Heart left ventricle (tissue), 16 donors: Measurements from ENCODE around the gene TBCK. TPM values are rescaled to one million over a fixed set of nuclear protein-coding genes. Genes with fewer than 3 reads are reported as not detected.

ENCODE experiments used
- ATAC-seq, 4 donors: fragments of 200-7000 bp; cut with Tn5 transposase; one replicate each; pipeline ENCODE4 v1.9.1; 2020 to 2022; ENCODE audit warnings: moderate library complexity in 4 of 4, mild to moderate bottlenecking in 3 of 4, moderate number of reproducible peaks in 1 of 4
- DNase-seq, 5 donors: peaks; one replicate each; pipeline ENCODE4 v3.0.0-alpha.2; 2020
- H3K27ac ChIP-seq, 12 donors: fragments of 200-600 bp; sonication (generic) in 4 of 12; one replicate each; pipeline versions ENCODE4 v1.5.0 to v1.8.0; 2016 to 2022; ENCODE audit warnings: mild to moderate bottlenecking in 2 of 12
- H3K27me3 ChIP-seq, 9 donors: fragments of 200-600 bp; sonication (generic) in 2 of 9; one replicate each; pipeline versions ENCODE4 v1.5.1 to v1.8.0; 2016 to 2022; ENCODE audit warnings: mild to moderate bottlenecking in 3 of 9
- H3K36me3 ChIP-seq, 9 donors: fragments of 200-600 bp; sonication (generic) in 2 of 9; one replicate each; pipeline versions ENCODE4 v1.5.0 to v1.8.0; 2018 to 2022; ENCODE audit warnings: mild to moderate bottlenecking in 2 of 9
- H3K4me1 ChIP-seq, 12 donors: fragments of 200-600 bp; sonication (generic) in 4 of 12; one replicate each; pipeline versions ENCODE4 v1.5.0 to v1.8.0; 2016 to 2022; ENCODE audit warnings: mild to moderate bottlenecking in 3 of 12
- H3K4me3 ChIP-seq, 12 donors: fragments of 200-600 bp; sonication (generic) in 4 of 12; one replicate each; pipeline versions ENCODE4 v1.5.0 to v1.8.0; 2017 to 2022; ENCODE audit warnings: mild to moderate bottlenecking in 9 of 12, moderate library complexity in 4 of 12
- H3K9me3 ChIP-seq, 12 donors: fragments of 200-600 bp; sonication (generic) in 4 of 12; one replicate each; pipeline versions ENCODE4 v1.5.0 to v1.8.0; 2016 to 2022; ENCODE audit warnings: mild to moderate bottlenecking in 1 of 12
- POLR2A ChIP-seq, 2 donors: fragments of 450-650 bp; IDR thresholded peaks; one replicate each; pipeline ENCODE4 v1.6.1; 2017; ENCODE audit warnings: antibody characterized with exemption in 2 of 2, mild to moderate bottlenecking in 2 of 2, moderate library complexity in 2 of 2
- WGBS, 4 donors: extraction: QIAGEN DNeasy Blood & Tissue Kit in 2 of 4; methylation state at CpG; one replicate each; pipeline versions ENCODE4 v1.1.5 to v1.1.7; 2013 to 2018; 5-methylcytosine and 5-hydroxymethylcytosine counted together
- intact Hi-C, 10 donors: fragments of 100-400 bp; cut with DNase I; formaldehyde crosslinking; loops; one replicate each; pipeline versions ENCODE4 v1.11.1 to v1.14.2; 2022
- polyA plus RNA-seq, 2 donors: library from polyadenylated mRNA; stranded (reverse); fragments of 200-250 nt; gene quantifications; one replicate each; pipeline ENCODE4 v1.2.3, GENCODE V29; 2013
- total RNA-seq, 9 donors: library from RNA; depleted of rRNA in 2 of 9; stranded (reverse); fragments of >200 nt in 2 of 9; fragmentation: NEBNext Ultra II Directional in 3 of 9; extraction: Animal tissue kit (Norgen Biotek cat#: 25700) in 3 of 9; gene quantifications; one replicate each; pipeline versions ENCODE4 v1.1.0 to v1.2.4, GENCODE V29; 2016 to 2023
- TF ChIP-seq, protein P1 (sequence below), 12 donors: fragments of 200-600 bp; sonication (generic) in 4 of 12; IDR thresholded peaks; one replicate each; pipeline versions ENCODE4 v1.5.0 to v1.8.0; 2018 to 2022; ENCODE audit warnings: antibody characterized with exemption in 12 of 12, mild to moderate bottlenecking in 5 of 12
- donor health status: ischemic (EF 13 %, LVEDD 7.1; RV severe dilation, severe dysfunction).
- donor health status: healthy with polysubstance abuse.
- donor health status: DM: no; HTN: yes; CAD: no.
- donor health status: DM: no; HTN: no; CAD: no.
- donor health status: ischemic (EF 25% LVEDD 6.9; RV normal size, moderate dysfunction).
- donor health status: ischemic (EF 25% LVEDD 5.7; RV mildly dilated, moderate dysfunction).
- donor health status: healthy.
- donor health status: DM: yes; HTN: yes; CAD: no.
- donor health status: ischemic (EF 35%, LVEDD 5.7; RV mildly dilated, moderate dysfunction).
- donor health status: nonischemic (EF 11% LVEDD 7.7; RV severe dilation, severe dysfunction).
- donor health status: DM: yes; HTN: yes; CAD: no.
- donor health status: PGD.
- donor health status: ischemic (EF 29% LVEDD 5.4; RV normal size, mild dysfunction).
- donor health status: nonischemic (EF 23%, LVEDD 6.1; RV moderate dilation, normal function).

Gene TBCK
- total and polyA plus RNA-seq, 11 donors, result 5.0 to 27.1 (median 14.6) TPM

DNA sequence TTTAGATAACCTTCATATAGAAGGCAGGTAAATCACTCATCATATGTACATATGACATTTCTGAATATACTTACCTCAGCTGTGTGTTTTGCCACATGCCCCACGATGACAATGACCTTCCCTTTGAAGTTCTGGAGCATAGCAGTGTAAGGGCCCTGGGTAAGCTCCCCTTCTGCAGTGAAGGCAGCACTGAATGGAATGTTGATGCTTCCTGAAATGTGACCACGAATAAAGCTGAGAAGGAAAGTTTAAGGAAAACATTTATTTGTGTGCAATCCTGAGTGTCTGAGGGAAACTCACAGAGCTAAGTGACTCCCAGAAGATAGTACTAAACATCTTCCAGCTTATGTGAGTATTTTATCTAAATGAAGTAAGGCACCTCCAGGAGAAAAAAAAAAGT, 220.6 kb downstream of the TBCK start:
- ATAC-seq (no peak), DNase-seq (no peak)
- no peaks in the 10 kb centered on the region for H3K4me1 ChIP-seq
- WGBS, 4 donors, result 52 to 73% (median 62%) methylated on average over 2 of the region's 2 CpGs
- intact Hi-C loops, result no loop called here
- H3K36me3 ChIP-seq, result peaks cover 4 to 35% (median 24%) of the 10 kb centered on the region in 9 donors
- no peak for TF ChIP-seq POLR2A (IDR thresholded peaks at IDR 0.05)
- TF ChIP-seq, protein P1, sequence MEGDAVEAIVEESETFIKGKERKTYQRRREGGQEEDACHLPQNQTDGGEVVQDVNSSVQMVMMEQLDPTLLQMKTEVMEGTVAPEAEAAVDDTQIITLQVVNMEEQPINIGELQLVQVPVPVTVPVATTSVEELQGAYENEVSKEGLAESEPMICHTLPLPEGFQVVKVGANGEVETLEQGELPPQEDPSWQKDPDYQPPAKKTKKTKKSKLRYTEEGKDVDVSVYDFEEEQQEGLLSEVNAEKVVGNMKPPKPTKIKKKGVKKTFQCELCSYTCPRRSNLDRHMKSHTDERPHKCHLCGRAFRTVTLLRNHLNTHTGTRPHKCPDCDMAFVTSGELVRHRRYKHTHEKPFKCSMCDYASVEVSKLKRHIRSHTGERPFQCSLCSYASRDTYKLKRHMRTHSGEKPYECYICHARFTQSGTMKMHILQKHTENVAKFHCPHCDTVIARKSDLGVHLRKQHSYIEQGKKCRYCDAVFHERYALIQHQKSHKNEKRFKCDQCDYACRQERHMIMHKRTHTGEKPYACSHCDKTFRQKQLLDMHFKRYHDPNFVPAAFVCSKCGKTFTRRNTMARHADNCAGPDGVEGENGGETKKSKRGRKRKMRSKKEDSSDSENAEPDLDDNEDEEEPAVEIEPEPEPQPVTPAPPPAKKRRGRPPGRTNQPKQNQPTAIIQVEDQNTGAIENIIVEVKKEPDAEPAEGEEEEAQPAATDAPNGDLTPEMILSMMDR (IDR thresholded peaks at IDR 0.05), result no peak
- H3K4me3 ChIP-seq, result no peak overlapping the region
- no peak overlapping the region for H3K27ac ChIP-seq
- H3K9me3 ChIP-seq, result peaks cover 0 to 14% (median 11%) of the 10 kb centered on the region in 12 donors
- H3K27me3 ChIP-seq, result no peaks in the 10 kb centered on the region

DNA sequence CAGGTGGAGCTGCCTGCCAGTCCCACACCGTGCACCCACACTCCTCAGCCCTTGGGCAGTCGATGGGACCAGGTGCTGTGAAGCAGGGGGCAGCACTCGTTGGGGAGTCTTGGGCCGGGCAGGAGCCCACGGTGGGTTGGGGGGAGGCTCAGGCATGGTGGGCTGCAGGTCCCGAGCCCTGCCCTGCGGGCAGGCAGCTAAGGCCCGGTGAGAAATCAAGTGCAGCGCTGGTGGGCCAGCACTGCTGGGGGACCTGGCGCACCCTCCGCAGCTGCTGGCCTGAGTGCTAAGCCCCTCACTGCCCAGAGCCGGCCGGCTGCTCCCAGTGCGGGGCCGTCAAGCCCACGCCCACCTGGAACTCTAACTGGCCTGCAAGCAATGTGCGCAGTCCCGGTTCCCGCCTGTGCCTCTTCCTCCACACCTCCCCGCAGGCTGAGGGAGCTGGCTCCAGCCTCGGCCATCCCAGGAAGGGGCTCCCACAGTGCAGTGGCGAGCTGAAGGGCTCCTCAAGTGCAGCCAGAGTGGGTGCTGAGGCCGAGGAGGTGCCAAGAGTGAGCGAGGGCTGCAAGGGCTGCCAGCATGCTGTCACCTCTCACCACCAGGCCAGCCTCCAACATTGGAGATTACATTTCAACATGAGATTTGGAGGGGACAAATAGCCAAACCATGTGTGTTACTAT, 223.5 kb downstream of the TBCK start:
- peaks cover 0 to 42% (median 19%) of the 10 kb centered on the region in 12 donors for H3K9me3 ChIP-seq
- H3K36me3 ChIP-seq, result peaks cover 4 to 63% (median 34%) of the 10 kb centered on the region in 9 donors
- no peak overlapping the region for H3K4me3 ChIP-seq
- TF ChIP-seq, protein P1 (IDR thresholded peaks at IDR 0.05), result no peak
- no peak for TF ChIP-seq POLR2A (IDR thresholded peaks at IDR 0.05)
- no peak for ATAC-seq
- H3K27ac ChIP-seq, result no peak overlapping the region
- no peaks in the 10 kb centered on the region for H3K4me1 ChIP-seq
- H3K27me3 ChIP-seq, result no peaks in the 10 kb centered on the region
- intact Hi-C loops, result no loop called here
- 94 to 98% (median 96%) methylated on average over 13 to 24 of the region's 24 CpGs for WGBS, 4 donors
- peak in 1 of 5 donors; percentile 43 for DNase-seq

DNA sequence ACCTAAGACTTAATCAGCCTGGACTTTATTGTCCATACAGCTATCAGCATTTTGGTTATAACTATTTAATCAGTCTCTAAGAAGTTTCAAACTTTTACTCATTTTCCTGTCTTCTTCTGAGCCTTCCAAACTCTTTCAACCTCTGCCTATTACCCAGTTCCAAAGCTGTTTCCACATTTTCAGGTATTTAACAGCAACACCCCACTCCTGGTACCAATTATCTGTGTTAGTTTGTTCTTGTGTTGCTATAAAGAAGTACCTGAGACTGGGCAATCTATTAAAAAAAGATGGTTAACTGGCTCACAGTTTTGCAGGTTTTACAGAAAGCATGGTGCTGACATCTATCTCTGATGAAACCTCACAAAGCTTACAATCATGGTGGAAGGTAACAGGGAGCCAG, 225.2 kb downstream of the TBCK start:
- H3K4me3 ChIP-seq, result no peak overlapping the region
- no peak for ATAC-seq
- TF ChIP-seq, protein P1 (IDR thresholded peaks at IDR 0.05), result no peak
- no peak for TF ChIP-seq POLR2A (IDR thresholded peaks at IDR 0.05)
- DNase-seq, result no peak
- peaks cover 0 to 47% (median 21%) of the 10 kb centered on the region in 12 donors for H3K9me3 ChIP-seq
- H3K27ac ChIP-seq, result no peak overlapping the region
- no peaks in the 10 kb centered on the region for H3K27me3 ChIP-seq
- peaks cover 4 to 63% (median 34%) of the 10 kb centered on the region in 9 donors for H3K36me3 ChIP-seq
- intact Hi-C loops, result no loop called here
- H3K4me1 ChIP-seq, result no peaks in the 10 kb centered on the region

DNA sequence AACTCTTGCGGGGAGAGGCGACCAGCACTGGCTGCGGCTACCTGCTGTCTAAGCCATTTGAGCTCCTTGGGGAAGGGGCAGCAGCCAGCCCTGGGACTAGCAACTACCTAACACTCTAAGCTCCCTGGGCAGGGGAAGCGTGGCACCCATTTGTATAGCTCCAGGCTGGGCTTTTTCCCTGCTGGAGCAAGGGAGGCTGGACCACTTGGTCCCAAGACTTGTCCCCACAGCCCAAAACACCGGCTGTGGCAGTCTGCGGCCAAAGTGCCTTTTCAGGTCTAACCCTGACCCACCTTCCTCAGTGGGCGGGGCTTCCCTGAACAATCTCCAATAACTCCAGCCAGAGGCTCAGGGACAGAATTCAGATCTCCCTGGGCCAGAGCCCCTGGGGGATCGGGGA, 232.9 kb downstream of the TBCK start:
- Histone ChIP-seq H3K36me3 (peaks cover 0 to 12% (median 0%) of the 10 kb centered on the region in 9 donors), H3K9me3 (peaks cover 0 to 56% (median 11%) of the 10 kb centered on the region in 12 donors), H3K4me3 (no peak overlapping the region), H3K27ac (no peak overlapping the region), H3K27me3 (no peaks in the 10 kb centered on the region), H3K4me1 (no peaks in the 10 kb centered on the region)
- ATAC-seq, result no peak
- intact Hi-C loops, result no loop called here
- 97 to 99% (median 98%) methylated on average over 6 to 8 of the region's 8 CpGs for WGBS, 4 donors
- no peak for TF ChIP-seq POLR2A (IDR thresholded peaks at IDR 0.05)
- TF ChIP-seq, protein P1 (IDR thresholded peaks at IDR 0.05), result no peak
- DNase-seq, result no peak
